Smooth muscle cell (in vitro differentiated cells): ENCODE results near the gene SLC6A13. TPM values are rescaled to one million over a fixed set of nuclear protein-coding genes. Genes with fewer than 3 reads are reported as not detected.
A peak's percentile ranks its signal among the peaks of the same experiment; 100 is the strongest.

ENCODE experiments used
- DNase-seq: peaks from one replicate; lab custom pipeline; 2025; ENCODE audit not compliant: unreplicated experiment; lab: John Stamatoyannopoulos, UW
- H2AFZ ChIP-seq: fragments of 200-600 bp; sonication (generic); 2 replicates; pipeline ENCODE4 v1.6.0; 2016; ENCODE audit warnings: antibody characterized with exemption, low read depth, mild to moderate bottlenecking
- H3F3A ChIP-seq: fragments of 200-600 bp; sonication (generic); 2 replicates; pipeline ENCODE4 v1.6.0; 2017; ENCODE audit warnings: antibody characterized with exemption, low read depth
- H3K27ac ChIP-seq: fragments of 200-600 bp; sonication (generic); 2 replicates; pipeline ENCODE4 v1.5.1; 2016; ENCODE audit warnings: low read depth, mild to moderate bottlenecking
- H3K27me3 ChIP-seq: fragments of 200-600 bp; sonication (generic); 2 replicates; pipeline ENCODE4 v1.6.1; 2016; ENCODE audit warnings: low read depth, mild to moderate bottlenecking
- H3K36me3 ChIP-seq: fragments of 200-600 bp; sonication (generic); 2 replicates; pipeline ENCODE4 v1.5.1; 2016; ENCODE audit warnings: low read depth
- H3K4me1 ChIP-seq: fragments of 200-600 bp; sonication (generic); 2 replicates; pipeline ENCODE4 v1.5.1; 2016; ENCODE audit warnings: low read depth
- H3K4me2 ChIP-seq: fragments of 200-600 bp; sonication (generic); 2 replicates; pipeline ENCODE4 v1.6.0; 2016; ENCODE audit warnings: mild to moderate bottlenecking
- H3K4me3 ChIP-seq: fragments of 200-600 bp; sonication (generic); 2 replicates; pipeline ENCODE4 v1.5.1; 2016; ENCODE audit warnings: mild to moderate bottlenecking
- H3K79me2 ChIP-seq: fragments of 200-600 bp; sonication (generic); 2 replicates; pipeline ENCODE4 v1.6.0; 2016; ENCODE audit warnings: low read depth, mild to moderate bottlenecking
- H3K9ac ChIP-seq: fragments of 200-600 bp; sonication (generic); 2 replicates; pipeline ENCODE4 v1.6.0; 2016; ENCODE audit warnings: low read depth
- H3K9me3 ChIP-seq: fragments of 200-600 bp; sonication (generic); replicated peaks from 2 replicates; pipeline ENCODE4 v1.5.1; 2016; ENCODE audit warnings: low read depth
- H4K20me1 ChIP-seq: fragments of 200-600 bp; sonication (generic); 2 replicates; pipeline ENCODE4 v1.6.0; 2016; ENCODE audit warnings: low read depth
- CTCF ChIP-seq: fragments of 200-600 bp; sonication (generic); IDR thresholded peaks from 2 replicates; pipeline ENCODE4 v1.5.1; 2017; ENCODE audit warnings: borderline replicate concordance, mild to moderate bottlenecking, antibody characterized with exemption; ENCODE audit not compliant: insufficient read depth, poor library complexity, severe bottlenecking
- WGBS: methylation state at CpG from one replicate; pipeline ENCODE4 v1.1.7; 2016; ENCODE audit warnings: low lambda C conversion rate; 5-methylcytosine and 5-hydroxymethylcytosine counted together
- polyA plus RNA-seq: library from polyadenylated mRNA; unstranded; fragments of >200 nt; fragmentation: Nextera tagmentation; extraction: Ambion mirVana; gene quantifications from 2 replicates; pipeline ENCODE4 v1.2.1, GENCODE V29; 2016
- total RNA-seq: library from RNA; depleted of rRNA; stranded (reverse); fragments of >200 nt; gene quantifications from 2 replicates; pipeline ENCODE4 v1.2.3, GENCODE V29; 2014

The SLC6A13 gene
- total and polyA plus RNA-seq, 2 experiments from 2014 or later: 0.45 to 0.66 TPM

GRCh38 chr12:176321-177181 lies 86.1 kb downstream of the SLC6A13 start:
- no peaks in the 10 kb centered on the region for H4K20me1 ChIP-seq
- 61% methylated on average over 12 of the region's 16 CpGs for WGBS
- no peak for TF ChIP-seq CTCF
- no peaks in the 10 kb centered on the region for H3F3A ChIP-seq
- H3K79me2 ChIP-seq: no peaks in the 10 kb centered on the region
- peak overlapping the region; percentile 72 for H2AFZ ChIP-seq
- no peaks in the 10 kb centered on the region for H3K27me3 ChIP-seq
- peaks cover 5% of the 10 kb centered on the region for H3K4me1 ChIP-seq
- no peak overlapping the region for H3K4me3 ChIP-seq
- DNase-seq: no peak
- no peaks in the 10 kb centered on the region for H3K9me3 ChIP-seq
- peak overlapping the region; percentile 53 for H3K4me2 ChIP-seq
- H3K27ac ChIP-seq: peak overlapping the region; percentile 78
- H3K9ac ChIP-seq: peak overlapping the region; percentile 47
- H3K36me3 ChIP-seq: no peaks in the 10 kb centered on the region

DNA sequence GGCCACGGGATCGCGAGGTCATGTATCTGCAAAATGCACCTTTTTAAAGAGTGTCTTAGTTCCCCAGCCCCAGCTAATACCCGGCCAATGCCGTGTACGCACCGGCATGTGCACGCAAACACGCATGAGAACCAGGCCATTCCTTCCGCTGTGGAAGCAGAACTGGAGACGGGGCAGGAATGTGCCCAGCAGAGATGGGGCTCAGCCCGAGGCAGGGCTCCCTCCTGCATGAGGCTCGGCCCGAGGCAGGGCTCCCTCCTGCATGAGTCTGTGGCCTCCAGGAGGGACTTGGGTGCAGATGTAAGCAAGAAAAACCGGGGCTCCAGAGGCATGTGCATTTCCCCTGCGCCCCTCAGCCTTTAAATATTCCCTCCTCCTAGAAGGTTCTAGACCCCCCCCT lies 86.9 kb downstream of the SLC6A13 start:
- Histone ChIP-seq H3K27me3 (no peaks in the 10 kb centered on the region), H2AFZ (no peak overlapping the region), H3F3A (no peaks in the 10 kb centered on the region), H3K79me2 (no peaks in the 10 kb centered on the region), H3K9me3 (no peaks in the 10 kb centered on the region), H3K4me3 (no peak overlapping the region), H3K9ac (no peak overlapping the region), H3K4me2 (no peak overlapping the region), H3K4me1 (peaks cover 6% of the 10 kb centered on the region), H3K36me3 (no peaks in the 10 kb centered on the region), H3K27ac (peak overlapping the region; percentile 78), H4K20me1 (no peaks in the 10 kb centered on the region)
- 90% methylated on average over 16 of the region's 16 CpGs for WGBS
- no peak for TF ChIP-seq CTCF
- DNase-seq: no peak

DNA sequence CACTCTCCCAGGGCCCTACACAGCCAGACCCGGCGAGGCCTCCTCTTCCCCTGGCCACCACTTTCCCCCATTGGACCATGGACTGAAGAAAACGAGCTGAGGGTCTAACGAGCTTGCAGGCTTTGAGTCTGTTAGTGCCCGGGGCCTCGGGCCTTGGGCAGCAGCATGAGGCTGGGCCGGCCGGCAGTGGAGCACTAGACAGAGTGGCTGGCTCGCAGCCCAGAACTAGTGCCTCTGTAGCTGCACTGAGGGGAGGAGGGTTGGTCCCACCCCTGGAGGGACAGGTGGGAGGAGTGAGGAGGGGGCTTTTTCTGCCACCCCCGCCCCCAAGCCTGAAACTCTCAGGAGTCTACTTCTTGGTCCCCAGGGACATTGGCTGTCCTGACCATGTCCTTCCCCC lies 87.4 kb downstream of the SLC6A13 start:
- Histone ChIP-seq H3K36me3 (no peaks in the 10 kb centered on the region), H3K4me2 (no peak overlapping the region), H3K27me3 (no peaks in the 10 kb centered on the region), H2AFZ (no peak overlapping the region), H3K4me3 (no peak overlapping the region), H3K4me1 (peaks cover 12% of the 10 kb centered on the region), H3F3A (no peaks in the 10 kb centered on the region), H3K9me3 (no peaks in the 10 kb centered on the region), H3K27ac (no peak overlapping the region), H3K9ac (no peak overlapping the region), H4K20me1 (no peaks in the 10 kb centered on the region), H3K79me2 (no peaks in the 10 kb centered on the region)
- 84% methylated on average over 10 of the region's 10 CpGs for WGBS
- TF ChIP-seq CTCF: no peak
- DNase-seq: no peak

GRCh38 chr12:174596-174995 lies 88.0 kb downstream of the SLC6A13 start:
- H4K20me1 ChIP-seq: no peaks in the 10 kb centered on the region
- H3K4me3 ChIP-seq: no peak overlapping the region
- no peak overlapping the region for H3K27ac ChIP-seq
- no peaks in the 10 kb centered on the region for H3K36me3 ChIP-seq
- no peak for TF ChIP-seq CTCF
- no peak overlapping the region for H3K9ac ChIP-seq
- no peak overlapping the region for H3K4me2 ChIP-seq
- H3K79me2 ChIP-seq: no peaks in the 10 kb centered on the region
- no peak for DNase-seq
- no peak overlapping the region for H2AFZ ChIP-seq
- H3K27me3 ChIP-seq: no peaks in the 10 kb centered on the region
- no peaks in the 10 kb centered on the region for H3F3A ChIP-seq
- H3K4me1 ChIP-seq: peaks cover 17% of the 10 kb centered on the region
- H3K9me3 ChIP-seq: no peaks in the 10 kb centered on the region
- 88% methylated on average over 10 of the region's 23 CpGs for WGBS
